HEK293 (cell line): ENCODE data around the gene ATP8A2.

Experiments used
- CTCF ChIA-PET: fragments of 350-600 bp; formaldehyde crosslinking; extraction: SDS; loops from one replicate; lab custom pipeline; 2021; ENCODE audit warnings: antibody characterized with exemption; lab: Yijun Ruan, JAX
- POLR2A ChIA-PET: fragments of 300-600 bp; formaldehyde crosslinking; extraction: SDS; loops from one replicate; lab custom pipeline; 2020; ENCODE audit warnings: antibody characterized with exemption, inconsistent platforms; lab: Yijun Ruan, JAX
- H3K27ac ChIP-seq: fragments of 200-500 bp; sonication (Bioruptor generic); 2 replicates; pipeline ENCODE4 v1.5.1; 2014; ENCODE audit warnings: low read depth, low read length, control low read depth, inconsistent platforms; ENCODE audit errors: extremely low read depth
- H3K36me3 ChIP-seq, 2 experiments: fragments of 200-500 bp in 1 of 2; sonication (Bioruptor generic) in 1 of 2; 1 replicate in 1 of 2; 2 replicates in 1 of 2; pipeline ENCODE4 v1.5.1; 2014 to 2017; ENCODE audit warnings: inconsistent platforms in 2 of 2, low read length in 2 of 2; ENCODE audit not compliant: control insufficient read depth in 2 of 2, insufficient read depth in 1 of 2
- H3K4me1 ChIP-seq: fragments of 200-500 bp; sonication (Bioruptor generic); 2 replicates; pipeline ENCODE4 v1.5.1; 2014; ENCODE audit warnings: mild to moderate bottlenecking, low read length, inconsistent platforms; ENCODE audit not compliant: control insufficient read depth, insufficient read depth
- H3K4me3 ChIP-seq: 2 replicates; pipeline ENCODE4 v1.5.1; 2011; ENCODE audit warnings: low read depth, mild to moderate bottlenecking, control low read depth, low read length, moderate library complexity
- H3K9me3 ChIP-seq: fragments of 200-500 bp; sonication (Bioruptor generic); 2 replicates; pipeline ENCODE4 v1.5.1; 2014; ENCODE audit warnings: low read depth, low read length, inconsistent platforms; ENCODE audit not compliant: control insufficient read depth, insufficient read depth
- FEZF1 ChIP-seq: fragments of 450-650 bp; formaldehyde crosslinking; IDR thresholded peaks from 2 replicates; pipeline ENCODE4 v1.5.1; 2016; ENCODE audit warnings: missing biosample characterization, missing genetic modification characterization
- MEIS1 ChIP-seq: sonication (generic); formaldehyde crosslinking; IDR thresholded peaks from 2 replicates; pipeline ENCODE4 v1.8.1; 2022; ENCODE audit warnings: missing genetic modification reagents, mild to moderate bottlenecking, borderline replicate concordance
- TRIM28 ChIP-seq: IDR thresholded peaks from 2 replicates; pipeline ENCODE4 v1.6.1; 2011; ENCODE audit warnings: low read length, control low read depth, borderline replicate concordance
- WT1 ChIP-seq: fragments of 450-650 bp; formaldehyde crosslinking; IDR thresholded peaks from 2 replicates; pipeline ENCODE4 v1.5.1; 2016; ENCODE audit warnings: missing biosample characterization, missing genetic modification characterization
- YY2 ChIP-seq: fragments of 450-650 bp; formaldehyde crosslinking; IDR thresholded peaks from 2 replicates; pipeline ENCODE4 v1.5.1; 2016; ENCODE audit warnings: missing biosample characterization, missing genetic modification characterization
- ZBTB20 ChIP-seq: fragments of 450-650 bp; formaldehyde crosslinking; IDR thresholded peaks from 2 replicates; pipeline ENCODE4 v1.5.1; 2016; ENCODE audit warnings: missing biosample characterization, missing genetic modification characterization
- ZBTB8A ChIP-seq: fragments of 450-650 bp; formaldehyde crosslinking; IDR thresholded peaks from 2 replicates; pipeline ENCODE4 v1.5.1; 2016; ENCODE audit warnings: missing biosample characterization, missing genetic modification characterization
- ZNF292 ChIP-seq: fragments of 450-650 bp; formaldehyde crosslinking; IDR thresholded peaks from 2 replicates; pipeline ENCODE4 v1.5.1; 2016; ENCODE audit warnings: low read depth, missing biosample characterization, missing genetic modification characterization, borderline replicate concordance
- ZNF341 ChIP-seq: fragments of 450-650 bp; formaldehyde crosslinking; IDR thresholded peaks from 2 replicates; pipeline ENCODE4; 2016; ENCODE audit warnings: low read depth, missing biosample characterization, missing genetic modification characterization
- ZNF354C ChIP-seq: fragments of 450-650 bp; formaldehyde crosslinking; IDR thresholded peaks from 2 replicates; pipeline ENCODE4 v1.5.1; 2016; ENCODE audit warnings: missing biosample characterization, missing genetic modification characterization, low read depth, borderline replicate concordance
- ZNF37A ChIP-seq: fragments of 450-650 bp; IDR thresholded peaks from 2 replicates; pipeline ENCODE4 v1.5.1; 2018; ENCODE audit warnings: missing biosample characterization, missing genetic modification characterization
- ZNF416 ChIP-seq: fragments of 450-650 bp; formaldehyde crosslinking; IDR thresholded peaks from 2 replicates; pipeline ENCODE4 v1.5.1; 2016; ENCODE audit warnings: missing biosample characterization, missing genetic modification characterization
- ZNF521 ChIP-seq: fragments of 450-650 bp; formaldehyde crosslinking; IDR thresholded peaks from 2 replicates; pipeline ENCODE4 v1.5.1; 2017; ENCODE audit warnings: missing biosample characterization, mild to moderate bottlenecking, missing genetic modification characterization
- ZNF555 ChIP-seq: fragments of 450-650 bp; formaldehyde crosslinking; conservative IDR thresholded peaks from 2 replicates; pipeline ENCODE4 v1.5.1; 2017; ENCODE audit warnings: missing biosample characterization, mild to moderate bottlenecking, missing genetic modification characterization, inconsistent platforms
- ZNF560 ChIP-seq: fragments of 450-650 bp; formaldehyde crosslinking; IDR thresholded peaks from 2 replicates; pipeline ENCODE4 v1.5.1; 2017; ENCODE audit warnings: missing biosample characterization, missing genetic modification characterization, borderline replicate concordance
- ZNF610 ChIP-seq: fragments of 450-650 bp; formaldehyde crosslinking; IDR thresholded peaks from 2 replicates; pipeline ENCODE4 v1.5.1; 2016; ENCODE audit warnings: missing biosample characterization, missing genetic modification characterization, borderline replicate concordance
- ZNF830 ChIP-seq: fragments of 450-650 bp; IDR thresholded peaks from 2 replicates; pipeline ENCODE4 v1.5.0; 2018; ENCODE audit warnings: missing biosample characterization, missing genetic modification characterization, low read depth, mild to moderate bottlenecking, moderate library complexity
- TF ChIP-seq, protein P1 (sequence below): fragments of 450-650 bp; formaldehyde crosslinking; IDR thresholded peaks from 2 replicates; pipeline ENCODE4 v1.5.1; 2016; ENCODE audit warnings: missing biosample characterization, missing genetic modification characterization
- TF ChIP-seq, protein P2 (sequence below): fragments of 450-650 bp; formaldehyde crosslinking; IDR thresholded peaks from 2 replicates; pipeline ENCODE4 v1.5.1; 2016; ENCODE audit warnings: missing biosample characterization, missing genetic modification characterization
- TF ChIP-seq, protein P3 (sequence below): fragments of 450-650 bp; formaldehyde crosslinking; IDR thresholded peaks from 2 replicates; pipeline ENCODE4 v1.5.1; 2017; ENCODE audit warnings: missing biosample characterization, missing genetic modification characterization
- TF ChIP-seq, protein P4 (sequence below): fragments of 450-650 bp; formaldehyde crosslinking; IDR thresholded peaks from 2 replicates; pipeline ENCODE4 v1.5.1; 2016; ENCODE audit warnings: missing biosample characterization, missing genetic modification characterization, low read depth

ATP8A2 gene

DNA sequence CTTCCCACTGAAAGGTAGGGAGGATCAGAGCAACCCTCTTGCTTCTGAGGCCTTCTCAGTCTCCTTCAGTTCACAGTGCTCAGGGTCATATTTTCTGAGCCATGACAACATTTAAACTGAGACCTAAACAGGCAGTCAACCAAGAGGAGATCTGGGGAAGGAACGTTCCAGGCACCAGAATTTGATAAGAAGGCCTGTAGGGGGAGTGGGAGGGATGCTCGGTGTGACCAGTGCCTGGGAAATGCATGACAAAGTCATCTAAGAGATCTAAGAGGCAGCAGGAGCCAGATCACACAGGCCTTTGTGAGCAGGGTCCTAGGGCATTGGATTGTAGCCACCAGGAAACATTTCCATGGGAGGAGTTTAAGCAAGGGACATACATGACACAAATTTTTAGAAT lies 608.5 kb downstream of the ATP8A2 start:
- Histone ChIP-seq H3K4me3 (no peak overlapping the region), H3K36me3 (no peaks in the 10 kb centered on the region), H3K27ac (no peak overlapping the region), H3K4me1 (peaks cover 3% of the 10 kb centered on the region; the same call in 1 of the 2 replicates)
- POLR2A ChIA-PET = no interaction called here
- CTCF ChIA-PET = no interaction called here
- TF ChIP-seq ZNF292 (tag by site-specific recombination) (no peak), TRIM28 (peak; percentile 30; the same call in 1 of the 2 replicates)
- TF ChIP-seq, protein P1, sequence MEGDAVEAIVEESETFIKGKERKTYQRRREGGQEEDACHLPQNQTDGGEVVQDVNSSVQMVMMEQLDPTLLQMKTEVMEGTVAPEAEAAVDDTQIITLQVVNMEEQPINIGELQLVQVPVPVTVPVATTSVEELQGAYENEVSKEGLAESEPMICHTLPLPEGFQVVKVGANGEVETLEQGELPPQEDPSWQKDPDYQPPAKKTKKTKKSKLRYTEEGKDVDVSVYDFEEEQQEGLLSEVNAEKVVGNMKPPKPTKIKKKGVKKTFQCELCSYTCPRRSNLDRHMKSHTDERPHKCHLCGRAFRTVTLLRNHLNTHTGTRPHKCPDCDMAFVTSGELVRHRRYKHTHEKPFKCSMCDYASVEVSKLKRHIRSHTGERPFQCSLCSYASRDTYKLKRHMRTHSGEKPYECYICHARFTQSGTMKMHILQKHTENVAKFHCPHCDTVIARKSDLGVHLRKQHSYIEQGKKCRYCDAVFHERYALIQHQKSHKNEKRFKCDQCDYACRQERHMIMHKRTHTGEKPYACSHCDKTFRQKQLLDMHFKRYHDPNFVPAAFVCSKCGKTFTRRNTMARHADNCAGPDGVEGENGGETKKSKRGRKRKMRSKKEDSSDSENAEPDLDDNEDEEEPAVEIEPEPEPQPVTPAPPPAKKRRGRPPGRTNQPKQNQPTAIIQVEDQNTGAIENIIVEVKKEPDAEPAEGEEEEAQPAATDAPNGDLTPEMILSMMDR (tag by site-specific recombination) = 0 out of 2 replicates have a peak, but pooled peaks have one; percentile 16
- TF ChIP-seq, all 188 proteins: peak for 2
- no peaks in the 10 kb centered on the region for H3K9me3 ChIP-seq

GRCh38 chr13:25981060-25981459 lies 609.3 kb downstream of the ATP8A2 start:
- H3K4me3 ChIP-seq = no peak overlapping the region
- no peak for TF ChIP-seq ZNF830 (tag by site-specific recombination)
- TF ChIP-seq ZBTB8A (tag by site-specific recombination) = no peak
- TF ChIP-seq ZBTB20 (tag by site-specific recombination) = no peak
- TF ChIP-seq, protein P2, sequence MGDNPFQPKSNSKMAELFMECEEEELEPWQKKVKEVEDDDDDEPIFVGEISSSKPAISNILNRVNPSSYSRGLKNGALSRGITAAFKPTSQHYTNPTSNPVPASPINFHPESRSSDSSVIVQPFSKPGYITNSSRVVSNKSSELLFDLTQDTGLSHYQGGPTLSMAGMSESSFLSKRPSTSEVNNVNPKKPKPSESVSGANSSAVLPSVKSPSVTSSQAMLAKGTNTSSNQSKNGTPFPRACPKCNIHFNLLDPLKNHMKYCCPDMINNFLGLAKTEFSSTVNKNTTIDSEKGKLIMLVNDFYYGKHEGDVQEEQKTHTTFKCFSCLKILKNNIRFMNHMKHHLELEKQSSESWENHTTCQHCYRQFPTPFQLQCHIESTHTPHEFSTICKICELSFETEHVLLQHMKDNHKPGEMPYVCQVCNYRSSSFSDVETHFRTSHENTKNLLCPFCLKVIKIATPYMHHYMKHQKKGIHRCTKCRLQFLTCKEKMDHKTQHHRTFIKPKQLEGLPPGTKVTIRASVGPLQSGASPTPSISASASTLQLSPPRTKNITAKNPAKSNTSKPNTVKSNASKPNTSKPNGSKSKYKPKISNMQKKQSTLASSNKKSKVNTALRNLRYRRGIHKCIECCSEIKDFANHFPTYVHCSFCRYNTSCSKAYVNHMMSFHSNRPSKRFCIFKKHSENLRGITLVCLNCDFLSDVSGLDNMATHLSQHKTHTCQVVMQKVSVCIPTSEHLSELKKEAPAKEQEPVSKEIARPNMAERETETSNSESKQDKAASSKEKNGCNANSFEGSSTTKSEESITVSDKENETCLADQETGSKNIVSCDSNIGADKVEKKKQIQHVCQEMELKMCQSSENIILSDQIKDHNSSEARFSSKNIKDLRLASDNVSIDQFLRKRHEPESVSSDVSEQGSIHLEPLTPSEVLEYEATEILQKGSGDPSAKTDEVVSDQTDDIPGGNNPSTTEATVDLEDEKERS (tag by site-specific recombination) = no peak
- no peak for TF ChIP-seq ZNF610
- no peak for TF ChIP-seq ZNF416 (tag by site-specific recombination)
- TF ChIP-seq ZNF560 (tag by site-specific recombination) = no peak
- no peak for TF ChIP-seq ZNF555 (tag by site-specific recombination)
- TF ChIP-seq ZNF341 (tag by site-specific recombination) = no peak
- no peak for TF ChIP-seq ZNF354C (tag by site-specific recombination)
- TF ChIP-seq ZNF37A (tag by site-specific recombination) = no peak
- TF ChIP-seq YY2 (tag by site-specific recombination) = no peak
- TF ChIP-seq WT1 = no peak
- TF ChIP-seq, all 188 proteins: peak for 0
- no peaks in the 10 kb centered on the region for H3K36me3 ChIP-seq
- POLR2A ChIA-PET = no interaction called here
- H3K9me3 ChIP-seq = no peaks in the 10 kb centered on the region
- peaks cover 3% of the 10 kb centered on the region; the same call in 1 of the 2 replicates for H3K4me1 ChIP-seq
- CTCF ChIA-PET = no interaction called here
- no peak overlapping the region for H3K27ac ChIP-seq

GRCh38 chr13:25982907-25983306 lies 611.1 kb downstream of the ATP8A2 start:
- POLR2A ChIA-PET = no interaction called here
- Histone ChIP-seq H3K4me3 (no peak overlapping the region), H3K4me1 (no peaks in the 10 kb centered on the region), H3K9me3 (no peaks in the 10 kb centered on the region), H3K36me3 (no peaks in the 10 kb centered on the region), H3K27ac (no peak overlapping the region)
- TF ChIP-seq ZNF521 = no peak
- TF ChIP-seq FEZF1 (tag by site-specific recombination) = peak; percentile 59
- TF ChIP-seq, protein P3, sequence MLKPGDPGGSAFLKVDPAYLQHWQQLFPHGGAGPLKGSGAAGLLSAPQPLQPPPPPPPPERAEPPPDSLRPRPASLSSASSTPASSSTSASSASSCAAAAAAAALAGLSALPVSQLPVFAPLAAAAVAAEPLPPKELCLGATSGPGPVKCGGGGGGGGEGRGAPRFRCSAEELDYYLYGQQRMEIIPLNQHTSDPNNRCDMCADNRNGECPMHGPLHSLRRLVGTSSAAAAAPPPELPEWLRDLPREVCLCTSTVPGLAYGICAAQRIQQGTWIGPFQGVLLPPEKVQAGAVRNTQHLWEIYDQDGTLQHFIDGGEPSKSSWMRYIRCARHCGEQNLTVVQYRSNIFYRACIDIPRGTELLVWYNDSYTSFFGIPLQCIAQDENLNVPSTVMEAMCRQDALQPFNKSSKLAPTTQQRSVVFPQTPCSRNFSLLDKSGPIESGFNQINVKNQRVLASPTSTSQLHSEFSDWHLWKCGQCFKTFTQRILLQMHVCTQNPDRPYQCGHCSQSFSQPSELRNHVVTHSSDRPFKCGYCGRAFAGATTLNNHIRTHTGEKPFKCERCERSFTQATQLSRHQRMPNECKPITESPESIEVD = 0 out of 2 replicates have a peak, but pooled peaks have one; percentile 32
- TF ChIP-seq, protein P4, sequence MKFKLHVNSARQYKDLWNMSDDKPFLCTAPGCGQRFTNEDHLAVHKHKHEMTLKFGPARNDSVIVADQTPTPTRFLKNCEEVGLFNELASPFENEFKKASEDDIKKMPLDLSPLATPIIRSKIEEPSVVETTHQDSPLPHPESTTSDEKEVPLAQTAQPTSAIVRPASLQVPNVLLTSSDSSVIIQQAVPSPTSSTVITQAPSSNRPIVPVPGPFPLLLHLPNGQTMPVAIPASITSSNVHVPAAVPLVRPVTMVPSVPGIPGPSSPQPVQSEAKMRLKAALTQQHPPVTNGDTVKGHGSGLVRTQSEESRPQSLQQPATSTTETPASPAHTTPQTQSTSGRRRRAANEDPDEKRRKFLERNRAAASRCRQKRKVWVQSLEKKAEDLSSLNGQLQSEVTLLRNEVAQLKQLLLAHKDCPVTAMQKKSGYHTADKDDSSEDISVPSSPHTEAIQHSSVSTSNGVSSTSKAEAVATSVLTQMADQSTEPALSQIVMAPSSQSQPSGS = peak; percentile 79
- TF ChIP-seq MEIS1 (CRISPR knock-in tag) = no peak
- CTCF ChIA-PET = no interaction called here
